Sigmoid colon (tissue), 7 donors: ENCODE measurements around the gene MX1. TPM values are rescaled to one million over a fixed set of nuclear protein-coding genes. Genes with fewer than 3 reads are reported as not detected.

Experiments used
- DNase-seq: peaks from one replicate; pipeline ENCODE4 v3.0.0-alpha.2; 2019
- H3K27ac ChIP-seq, 4 donors: fragments of 200-600 bp; sonication (generic); one replicate each; pipeline ENCODE4 v1.5.1; 2016 to 2019; ENCODE audit warnings: mild to moderate bottlenecking in 1 of 4
- H3K27me3 ChIP-seq, 3 donors: fragments of 200-600 bp; sonication (generic); one replicate each; pipeline ENCODE4 v1.5.1; 2019; ENCODE audit warnings: mild to moderate bottlenecking in 1 of 3
- H3K36me3 ChIP-seq, 4 donors: fragments of 200-600 bp; sonication (generic); one replicate each; pipeline ENCODE4 v1.5.1; 2016 to 2019
- H3K4me1 ChIP-seq, 4 donors: fragments of 200-600 bp; sonication (generic); one replicate each; pipeline ENCODE4 v1.5.1; 2017 to 2019
- H3K4me3 ChIP-seq, 4 donors: fragments of 200-600 bp; sonication (generic); one replicate each; pipeline ENCODE4 v1.5.1; 2017 to 2019; ENCODE audit warnings: mild to moderate bottlenecking in 2 of 4, moderate library complexity in 1 of 4
- H3K9me3 ChIP-seq, 4 donors: fragments of 200-600 bp in 3 of 4; sonication (generic) in 3 of 4; one replicate each; pipeline versions ENCODE4 v1.5.1 to v1.6.1; 2013 to 2019
- EP300 ChIP-seq, 4 donors: sonication (generic); formaldehyde crosslinking; IDR thresholded peaks; one replicate each; pipeline ENCODE4 v1.6.1; 2017; ENCODE audit warnings: antibody characterized with exemption in 4 of 4
- POLR2A ChIP-seq, 2 donors: fragments of 450-650 bp; IDR thresholded peaks; one replicate each; pipeline ENCODE4 v1.6.1; 2016; ENCODE audit warnings: antibody characterized with exemption in 2 of 2, mild to moderate bottlenecking in 2 of 2, moderate library complexity in 2 of 2
- POLR2AphosphoS5 ChIP-seq, 4 donors: sonication (generic); formaldehyde crosslinking; IDR thresholded peaks; one replicate each; pipeline ENCODE4 v1.6.1; 2017; ENCODE audit warnings: antibody characterized with exemption in 4 of 4
- WGBS, 2 donors: extraction: QIAGEN DNeasy Blood & Tissue Kit; methylation state at CpG; one replicate each; pipeline ENCODE4 v1.1.7; 2013; 5-methylcytosine and 5-hydroxymethylcytosine counted together
- intact Hi-C: fragments of 100-400 bp; cut with DNase I; formaldehyde crosslinking; loops from one replicate; pipeline ENCODE4 v1.15.1; 2023
- polyA plus RNA-seq, 3 donors: library from polyadenylated mRNA; stranded (reverse); fragments of 200-250 nt; gene quantifications; one replicate each; pipeline ENCODE4 v1.2.3, GENCODE V29; 2013
- total RNA-seq, 4 donors: library from RNA; depleted of rRNA; stranded (reverse); fragments of >200 nt; gene quantifications; one replicate each; pipeline ENCODE4 v1.1.0, GENCODE V29; 2016
- TF ChIP-seq, protein P1 (sequence below), 4 experiments: fragments of 450-650 bp in 3 of 4; fragments of 200-600 bp in 1 of 4; IDR thresholded peaks; one replicate each; pipeline ENCODE4 v1.5.1; 2016 to 2019; ENCODE audit warnings: antibody characterized with exemption in 4 of 4, mild to moderate bottlenecking in 3 of 4, moderate library complexity in 2 of 4
- donor health status: healthy with polysubstance abuse.
- donor health status: Bipolar disorder and iron deficiency.
- donor health status: healthy.

The MX1 gene
- total and polyA plus RNA-seq, 7 donors = 8.6 to 76.7 (median 27.8) TPM

DNA sequence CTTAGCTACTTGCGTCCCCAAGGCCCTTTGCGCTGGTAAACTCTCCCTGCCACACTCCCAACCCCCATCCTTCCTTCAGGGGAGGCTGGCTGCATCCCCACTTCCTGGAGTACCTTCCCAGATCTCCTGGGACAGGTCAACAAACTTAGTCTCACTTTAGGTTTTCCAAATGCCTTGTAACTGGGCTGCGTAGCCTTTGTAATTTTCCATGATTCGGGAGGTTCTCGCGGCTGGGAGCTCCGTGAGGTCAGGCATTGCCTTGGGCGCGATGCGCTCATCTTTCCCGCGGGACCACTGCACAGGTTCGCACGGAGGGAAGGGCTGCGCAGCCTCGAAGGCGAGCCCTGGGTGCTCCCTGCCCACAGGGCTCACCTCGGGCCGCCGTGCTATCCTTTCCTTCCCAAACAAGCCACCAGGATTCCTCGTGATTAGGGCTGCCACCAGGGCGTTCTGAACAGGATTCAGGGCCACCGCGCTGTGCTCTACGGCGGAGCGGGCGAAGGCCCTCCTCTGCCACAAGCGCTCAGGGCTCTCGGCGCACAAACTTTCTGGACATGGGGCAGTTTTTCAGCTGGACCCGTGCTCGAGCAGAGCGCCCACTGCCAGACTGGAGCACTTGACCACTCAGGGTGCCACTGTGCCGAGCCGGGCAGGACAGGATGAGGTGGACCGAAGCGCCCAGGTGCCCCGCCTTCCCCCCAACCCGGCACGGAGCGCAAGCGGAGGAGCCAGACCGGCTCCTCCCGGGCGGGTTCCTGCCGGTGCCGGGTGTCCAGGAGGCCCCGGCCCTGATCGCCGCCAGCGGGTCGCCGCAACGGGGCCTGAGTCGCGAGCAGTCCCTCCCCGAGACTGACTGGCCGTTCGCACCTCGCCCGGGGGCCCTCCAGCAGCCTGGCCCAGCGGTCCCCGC, 80.8 kb downstream of the MX1 start:
- intact Hi-C loops = no loop called here
- peaks cover 0 to 19% (median 16%) of the 10 kb centered on the region in 4 donors for H3K4me1 ChIP-seq
- DNase-seq = no peak
- WGBS, 2 donors = 1 to 4% methylated on average over 64 of the region's 64 CpGs
- H3K9me3 ChIP-seq = no peaks in the 10 kb centered on the region
- no peaks in the 10 kb centered on the region for H3K36me3 ChIP-seq
- H3K27me3 ChIP-seq = peaks cover 21 to 56% (median 47%) of the 10 kb centered on the region in 3 donors
- peak overlapping the region in 1 of 4 donors; percentile 53 for H3K27ac ChIP-seq
- peak in 1 of 2 donors; percentile 23 for TF ChIP-seq POLR2A (IDR thresholded peaks at IDR 0.05)
- TF ChIP-seq, protein P1, sequence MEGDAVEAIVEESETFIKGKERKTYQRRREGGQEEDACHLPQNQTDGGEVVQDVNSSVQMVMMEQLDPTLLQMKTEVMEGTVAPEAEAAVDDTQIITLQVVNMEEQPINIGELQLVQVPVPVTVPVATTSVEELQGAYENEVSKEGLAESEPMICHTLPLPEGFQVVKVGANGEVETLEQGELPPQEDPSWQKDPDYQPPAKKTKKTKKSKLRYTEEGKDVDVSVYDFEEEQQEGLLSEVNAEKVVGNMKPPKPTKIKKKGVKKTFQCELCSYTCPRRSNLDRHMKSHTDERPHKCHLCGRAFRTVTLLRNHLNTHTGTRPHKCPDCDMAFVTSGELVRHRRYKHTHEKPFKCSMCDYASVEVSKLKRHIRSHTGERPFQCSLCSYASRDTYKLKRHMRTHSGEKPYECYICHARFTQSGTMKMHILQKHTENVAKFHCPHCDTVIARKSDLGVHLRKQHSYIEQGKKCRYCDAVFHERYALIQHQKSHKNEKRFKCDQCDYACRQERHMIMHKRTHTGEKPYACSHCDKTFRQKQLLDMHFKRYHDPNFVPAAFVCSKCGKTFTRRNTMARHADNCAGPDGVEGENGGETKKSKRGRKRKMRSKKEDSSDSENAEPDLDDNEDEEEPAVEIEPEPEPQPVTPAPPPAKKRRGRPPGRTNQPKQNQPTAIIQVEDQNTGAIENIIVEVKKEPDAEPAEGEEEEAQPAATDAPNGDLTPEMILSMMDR (IDR thresholded peaks at IDR 0.05) = no peak
- peak overlapping the region in 3 of 4 donors; percentile 4 to 35 (median 26) for H3K4me3 ChIP-seq

DNA sequence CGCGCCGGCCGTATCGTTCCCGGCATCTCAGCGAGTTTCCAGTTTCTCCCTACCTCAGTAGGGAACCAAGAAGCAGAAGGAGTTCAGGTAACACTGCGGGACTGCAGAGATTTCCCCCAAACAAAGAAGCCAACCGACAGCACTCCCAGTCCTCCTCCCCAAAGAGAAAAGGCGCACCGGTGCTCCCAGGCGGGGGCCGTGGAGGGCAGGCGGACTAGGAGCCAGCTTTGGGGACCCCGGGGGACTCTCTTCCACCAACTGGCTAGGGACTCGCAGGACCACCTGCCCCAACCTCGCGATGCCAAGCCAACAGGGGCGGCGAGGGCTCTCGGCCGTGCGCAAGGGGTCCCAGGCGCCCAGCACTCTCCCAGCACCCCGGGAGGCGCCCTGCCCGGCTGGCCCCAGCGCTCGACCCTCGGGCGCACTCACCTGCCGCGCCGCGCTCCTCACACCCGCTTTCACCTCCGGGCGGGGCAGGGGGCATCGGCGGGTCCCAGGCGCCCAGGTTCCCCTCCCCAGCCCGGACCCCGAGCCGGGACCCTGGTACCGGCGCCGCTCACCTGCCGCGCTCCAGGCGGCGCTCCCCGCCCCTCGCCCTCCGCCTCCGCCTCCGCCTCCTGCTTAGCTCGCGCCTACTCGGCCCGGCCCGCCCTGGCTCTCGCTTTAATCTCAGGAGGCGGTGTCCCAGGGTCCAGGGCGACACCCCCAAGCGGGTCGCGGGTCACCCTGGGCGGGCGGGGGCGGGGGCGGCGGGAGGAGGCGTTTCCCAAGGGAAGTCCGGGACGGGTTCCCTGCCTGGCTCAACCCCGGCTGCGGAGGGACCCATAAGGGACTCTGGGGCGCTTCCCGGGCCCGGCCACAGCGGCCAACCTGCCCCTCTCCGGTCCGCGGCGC, 81.7 kb downstream of the MX1 start, which contains the start of gene TMPRSS2:
Gene TMPRSS2, minus strand, starts transcription at position 638 of the 894 bp plus-strand sequence. CDS start 10,025 bp downstream, outside the sequence.
- 1 to 2% methylated on average over 85 of the region's 85 CpGs for WGBS, 2 donors
- Histone ChIP-seq H3K4me1 (peaks cover 0 to 19% (median 16%) of the 10 kb centered on the region in 4 donors), H3K9me3 (no peaks in the 10 kb centered on the region), H3K27me3 (peaks cover 21 to 65% (median 47%) of the 10 kb centered on the region in 3 donors), H3K36me3 (no peaks in the 10 kb centered on the region), H3K27ac (peak within 1 kb of the TSS in 1 of 4 donors; percentile 53), H3K4me3 (peak within 1 kb of the TSS in 3 of 4 donors; percentile 16 to 35 (median 26))
- intact Hi-C loops = no loop called here
- no peak for DNase-seq
- TF ChIP-seq POLR2A (IDR thresholded peaks at IDR 0.05) = no peak
- peak in 1 of 4 donors; percentile 48 for TF ChIP-seq POLR2AphosphoS5 (IDR thresholded peaks at IDR 0.05)

- Histone ChIP-seq H3K9me3 (no peaks in the 10 kb centered on the region), H3K4me1 (peaks cover 0 to 19% (median 16%) of the 10 kb centered on the region in 4 donors), H3K27me3 (peaks cover 21 to 69% (median 47%) of the 10 kb centered on the region in 3 donors), H3K27ac (no peak overlapping the region), H3K4me3 (peak overlapping the region in 3 of 4 donors; percentile 16 to 35 (median 26)), H3K36me3 (no peaks in the 10 kb centered on the region)
- intact Hi-C loops = no loop called here
- DNase-seq = no peak
- 3 to 4% methylated on average over 28 of the region's 28 CpGs for whole genome bisulfite sequencing, 2 donors
- no peak for TF ChIP-seq POLR2AphosphoS5 (IDR thresholded peaks at IDR 0.05)
- TF ChIP-seq EP300 (IDR thresholded peaks at IDR 0.05) = no peak
- TF ChIP-seq POLR2A (IDR thresholded peaks at IDR 0.05) = no peak
- TF ChIP-seq, protein P1 (IDR thresholded peaks at IDR 0.05) = no peak
These were observed 82.5 kb downstream of the MX1 start for GRCh38 chr21:41508415-41509144.

Other genes with a start within 250 kb of the MX1 start
- under 1 TPM in 1 of 4 donors, not detected in 3; 0.16 TPM for gene FAM3B, start 109.4 kb upstream of the MX1 start, total RNA-seq
- 1 to 10 TPM in 2 of 3 donors, not detected in 1; 1.4 to 2.5 TPM for gene FAM3B, start 109.4 kb upstream of the MX1 start, polyA plus RNA-seq
- gene MX2, start 64.2 kb upstream of the MX1 start, total RNA-seq = 1 to 10 TPM; 5.1 to 9.6 (median 7.3) TPM
- gene MX2, start 64.2 kb upstream of the MX1 start, polyA plus RNA-seq = 10 to 100 TPM in 1 of 3 donors, 1 to 10 TPM in 2; 2.5 to 23.9 (median 6.0) TPM
- gene TMPRSS2, start 81.9 kb downstream of the MX1 start, total RNA-seq = 1 to 10 TPM in 2 of 4 donors, under 1 TPM in 1, not detected in 1; 0.33 to 2.8 (median 2.1) TPM
- 100 to 1,000 TPM in 2 of 3 donors, 10 to 100 TPM in 1; 66.1 to 434 (median 117) TPM for gene TMPRSS2, start 81.9 kb downstream of the MX1 start, polyA plus RNA-seq